WI38 (cell line): ENCODE results near the gene SPATA7.

Source experiments
- H3K4me3 ChIP-seq: 2 replicates; pipeline ENCODE4 v1.5.1; 2011; ENCODE audit warnings: low read depth, mild to moderate bottlenecking, control low read depth, low read length
- TF ChIP-seq, protein P1 (sequence below): IDR thresholded peaks from 2 replicates; pipeline ENCODE4 v1.5.1; 2012; ENCODE audit warnings: low read depth, mild to moderate bottlenecking, control low read depth, low read length

The SPATA7 gene

DNA sequence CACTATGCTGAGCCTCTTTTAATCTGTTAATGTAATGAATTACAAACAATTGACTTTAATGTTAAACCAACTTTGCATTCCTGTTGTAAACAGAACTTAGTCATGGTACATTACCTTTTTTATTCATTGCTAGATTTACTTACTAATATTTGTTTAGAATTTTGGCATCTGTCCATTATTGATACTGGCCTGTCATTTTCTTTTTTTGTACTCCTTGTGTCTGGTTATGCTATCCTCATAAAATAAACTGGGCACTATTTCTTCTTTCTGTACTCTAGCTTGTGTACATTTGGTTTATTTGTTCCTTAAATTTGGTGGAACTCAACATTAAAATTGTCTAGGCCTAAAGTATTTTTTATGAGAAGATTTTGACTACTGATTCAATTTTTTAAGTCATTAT is 32.1 kb downstream of the SPATA7 start:
- TF ChIP-seq, protein P1, sequence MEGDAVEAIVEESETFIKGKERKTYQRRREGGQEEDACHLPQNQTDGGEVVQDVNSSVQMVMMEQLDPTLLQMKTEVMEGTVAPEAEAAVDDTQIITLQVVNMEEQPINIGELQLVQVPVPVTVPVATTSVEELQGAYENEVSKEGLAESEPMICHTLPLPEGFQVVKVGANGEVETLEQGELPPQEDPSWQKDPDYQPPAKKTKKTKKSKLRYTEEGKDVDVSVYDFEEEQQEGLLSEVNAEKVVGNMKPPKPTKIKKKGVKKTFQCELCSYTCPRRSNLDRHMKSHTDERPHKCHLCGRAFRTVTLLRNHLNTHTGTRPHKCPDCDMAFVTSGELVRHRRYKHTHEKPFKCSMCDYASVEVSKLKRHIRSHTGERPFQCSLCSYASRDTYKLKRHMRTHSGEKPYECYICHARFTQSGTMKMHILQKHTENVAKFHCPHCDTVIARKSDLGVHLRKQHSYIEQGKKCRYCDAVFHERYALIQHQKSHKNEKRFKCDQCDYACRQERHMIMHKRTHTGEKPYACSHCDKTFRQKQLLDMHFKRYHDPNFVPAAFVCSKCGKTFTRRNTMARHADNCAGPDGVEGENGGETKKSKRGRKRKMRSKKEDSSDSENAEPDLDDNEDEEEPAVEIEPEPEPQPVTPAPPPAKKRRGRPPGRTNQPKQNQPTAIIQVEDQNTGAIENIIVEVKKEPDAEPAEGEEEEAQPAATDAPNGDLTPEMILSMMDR = no peak
- no peak overlapping the region for H3K4me3 ChIP-seq

DNA sequence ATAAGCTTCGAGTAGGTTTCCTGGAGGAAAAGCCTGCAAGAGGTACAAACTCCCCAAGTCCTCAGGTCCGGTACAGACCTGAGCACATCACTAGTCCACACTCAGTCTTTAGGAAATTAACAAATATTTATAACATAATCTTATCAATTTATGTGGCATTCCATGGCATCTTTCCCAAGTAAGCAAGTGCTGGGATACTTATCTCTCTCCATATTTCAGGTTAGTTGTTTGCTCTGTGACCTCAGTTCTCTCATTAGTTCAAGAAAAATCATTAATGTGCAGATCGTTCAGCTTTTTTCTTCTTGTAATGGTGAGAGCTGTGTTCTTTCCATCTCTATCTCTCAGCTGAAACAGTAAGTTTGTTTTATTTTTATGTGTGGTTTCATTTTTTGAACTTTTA is 34.7 kb downstream of the SPATA7 start:
- no peak overlapping the region for H3K4me3 ChIP-seq
- TF ChIP-seq, protein P1 = no peak

DNA sequence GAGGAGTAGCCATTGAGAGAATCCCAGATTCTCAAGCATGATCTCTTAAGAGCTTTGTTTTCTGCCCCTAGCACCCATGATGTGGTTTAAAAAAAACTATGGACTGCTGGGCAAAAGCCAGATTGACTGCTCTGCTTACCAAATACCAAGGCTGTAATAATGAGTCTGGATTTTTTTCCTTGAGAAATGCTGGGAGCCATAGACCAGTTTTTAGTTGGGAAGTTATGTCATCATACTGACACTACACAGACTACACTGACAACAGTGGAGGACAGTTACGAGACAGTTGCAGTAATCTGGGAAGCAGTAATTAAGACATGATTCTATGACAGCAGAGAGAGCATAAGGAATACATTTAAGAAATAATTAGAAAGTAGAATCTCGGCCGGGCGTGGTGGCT is 35.8 kb downstream of the SPATA7 start:
- TF ChIP-seq, protein P1 = no peak
- H3K4me3 ChIP-seq = no peak overlapping the region

DNA sequence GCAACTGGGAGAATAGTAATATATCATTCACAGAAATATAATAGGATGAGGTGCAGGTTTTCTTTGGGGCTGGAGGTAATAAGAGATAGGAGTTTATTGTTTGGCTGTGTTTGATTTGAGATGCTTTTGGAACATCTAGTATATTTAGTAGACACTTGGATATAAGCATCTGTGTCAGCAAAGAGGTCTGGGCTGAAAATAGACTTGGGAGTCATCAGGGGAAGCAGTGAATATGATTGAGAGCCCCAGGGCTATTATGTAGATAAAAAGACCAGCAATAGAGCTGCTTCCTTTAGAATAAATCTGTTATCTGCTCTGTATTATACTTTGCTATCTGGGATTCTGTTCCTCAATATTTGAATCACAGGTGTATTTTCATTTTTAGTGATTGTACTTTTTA is 36.6 kb downstream of the SPATA7 start:
- TF ChIP-seq, protein P1 = no peak
- H3K4me3 ChIP-seq = no peak overlapping the region

DNA sequence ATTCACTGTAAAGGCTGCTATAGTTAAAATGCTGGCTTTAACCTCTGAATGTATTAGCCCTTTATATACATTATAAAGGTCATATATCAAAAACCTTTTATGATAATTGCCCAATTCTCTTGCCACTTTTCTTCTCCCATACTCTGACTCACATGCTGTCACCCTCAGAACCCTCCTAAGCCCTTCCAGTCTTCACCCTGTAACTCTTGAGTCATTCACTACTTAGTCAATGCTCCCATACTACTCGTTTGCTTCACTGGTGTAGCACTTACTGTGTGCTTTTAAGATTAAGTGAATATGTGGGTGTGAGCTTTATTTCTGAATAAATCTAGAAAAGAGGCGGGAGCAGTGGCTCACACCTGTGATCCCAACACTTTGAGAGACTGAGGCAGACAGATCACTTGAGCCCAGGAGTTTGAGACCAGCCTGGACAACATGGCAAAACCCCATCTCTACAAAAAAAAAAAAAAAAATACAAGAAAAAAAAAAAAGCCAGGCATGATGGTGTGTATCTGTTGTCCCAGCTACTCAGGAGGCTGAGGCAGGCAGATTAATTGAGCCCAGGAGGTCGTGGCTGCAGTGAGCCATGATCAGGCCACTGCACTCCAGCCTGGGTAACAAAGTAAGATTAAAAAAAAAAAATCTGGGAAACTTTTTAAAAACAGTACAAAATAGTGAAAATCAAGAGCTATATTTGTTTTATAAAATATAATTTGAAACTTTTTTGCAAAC is 37.6 kb downstream of the SPATA7 start:
- H3K4me3 ChIP-seq = no peak overlapping the region
- TF ChIP-seq, protein P1 = no peak

DNA sequence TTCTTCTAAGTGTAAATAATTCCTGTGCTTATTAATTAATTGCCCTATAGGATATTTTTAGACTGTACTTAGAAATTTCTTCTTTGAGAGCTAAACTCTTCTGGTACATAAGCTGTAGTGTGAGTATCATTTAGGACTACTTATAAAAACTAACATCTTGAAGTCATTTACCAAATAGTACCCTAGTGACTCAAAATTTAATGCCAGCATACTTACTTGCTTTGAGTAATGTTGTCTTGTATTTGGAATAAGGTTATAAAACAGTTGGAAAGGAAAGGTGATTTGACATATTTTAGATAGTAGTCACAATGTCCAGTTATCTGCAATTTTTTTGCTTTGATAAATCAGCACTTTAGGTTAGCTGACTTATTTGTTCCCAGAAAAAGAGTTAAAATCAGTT is 39.1 kb downstream of the SPATA7 start:
- H3K4me3 ChIP-seq = no peak overlapping the region
- TF ChIP-seq, protein P1 = no peak

DNA sequence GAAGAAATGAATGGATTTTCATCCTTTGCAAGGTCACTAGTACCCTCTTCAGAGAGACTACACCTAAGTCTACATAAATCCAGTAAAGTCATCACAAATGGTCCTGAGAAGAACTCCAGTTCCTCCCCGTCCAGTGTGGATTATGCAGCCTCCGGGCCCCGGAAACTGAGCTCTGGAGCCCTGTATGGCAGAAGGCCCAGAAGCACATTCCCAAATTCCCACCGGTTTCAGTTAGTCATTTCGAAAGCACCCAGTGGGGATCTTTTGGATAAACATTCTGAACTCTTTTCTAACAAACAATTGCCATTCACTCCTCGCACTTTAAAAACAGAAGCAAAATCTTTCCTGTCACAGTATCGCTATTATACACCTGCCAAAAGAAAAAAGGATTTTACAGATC is 40.8 kb downstream of the SPATA7 start:
- TF ChIP-seq, protein P1 = no peak
- no peak overlapping the region for H3K4me3 ChIP-seq
